Parathyroid adenoma (tissue), 2 donors: ENCODE measurements around the gene IFIH1.

Source experiments
- H2AFZ ChIP-seq: fragments of 300-600 bp; sonication (generic); one replicate; pipeline ENCODE4 v1.7.0; 2017; ENCODE audit warnings: antibody characterized with exemption, mild to moderate bottlenecking
- H3K27ac ChIP-seq: fragments of 300-600 bp; sonication (generic); one replicate; pipeline ENCODE4 v1.7.0; 2017
- H3K27me3 ChIP-seq: fragments of 300-600 bp; sonication (generic); one replicate; pipeline ENCODE4 v1.7.0; 2017; ENCODE audit warnings: low read length; ENCODE audit not compliant: control insufficient read depth, insufficient read depth
- H3K36me3 ChIP-seq: fragments of 300-600 bp; sonication (generic); one replicate; pipeline ENCODE4 v1.7.0; 2017; ENCODE audit warnings: low read length; ENCODE audit not compliant: control insufficient read depth, insufficient read depth
- H3K4me1 ChIP-seq: fragments of 300-600 bp; sonication (generic); one replicate; pipeline ENCODE4 v1.7.0; 2017; ENCODE audit warnings: control low read depth
- H3K4me2 ChIP-seq: fragments of 300-600 bp; sonication (generic); one replicate; pipeline ENCODE4 v1.7.0; 2017; ENCODE audit warnings: low read length
- H3K4me3 ChIP-seq: fragments of 300-600 bp; sonication (generic); one replicate; pipeline ENCODE4 v1.7.0; 2017; ENCODE audit warnings: low read depth, low read length
- H3K79me2 ChIP-seq: fragments of 300-600 bp; sonication (generic); one replicate; pipeline ENCODE4 v1.7.0; 2017; ENCODE audit warnings: control low read depth
- H3K9ac ChIP-seq: fragments of 300-600 bp; sonication (generic); one replicate; pipeline ENCODE4 v1.7.0; 2017; ENCODE audit warnings: mild to moderate bottlenecking
- H3K9me3 ChIP-seq: fragments of 300-600 bp; sonication (generic); one replicate; pipeline ENCODE4 v1.7.0; 2017; ENCODE audit warnings: low read length; ENCODE audit not compliant: control insufficient read depth
- CTCF ChIP-seq: fragments of 300-600 bp; sonication (generic); IDR thresholded peaks from one replicate; pipeline ENCODE4 v1.7.0; 2017; ENCODE audit warnings: antibody characterized with exemption, mild to moderate bottlenecking
- donor health status: primary hyperparathyroidism.

Gene IFIH1

DNA sequence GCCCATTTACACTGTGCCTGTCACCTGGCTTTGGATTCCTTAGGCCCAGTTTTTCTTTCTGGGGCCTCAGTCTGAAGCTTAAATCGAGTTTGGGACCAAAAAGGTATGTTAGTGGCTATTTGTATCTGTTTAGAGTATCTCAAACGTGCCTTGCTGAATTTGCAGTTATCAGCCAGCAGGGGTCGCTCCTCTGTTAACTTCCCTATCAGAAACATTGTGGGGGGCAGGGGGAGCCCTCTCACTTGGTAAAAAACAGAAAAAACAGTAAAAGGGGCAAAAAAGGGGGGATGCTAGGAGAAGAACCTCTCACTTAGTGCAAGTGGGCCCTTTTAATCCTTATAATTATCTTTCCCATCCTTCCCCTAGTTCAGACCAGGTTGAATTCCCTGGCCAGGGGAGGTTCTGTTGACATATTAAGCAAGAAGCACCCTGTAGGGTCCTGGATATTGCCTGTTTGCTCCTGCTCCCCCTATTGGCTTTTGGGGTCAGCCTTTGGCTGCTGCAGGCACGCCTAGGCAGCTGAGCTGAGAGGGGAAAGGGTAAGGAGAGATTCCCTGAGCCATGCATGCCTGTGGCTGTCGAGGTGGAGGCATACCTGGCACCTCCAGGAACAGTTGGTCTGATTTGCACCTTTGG is 8.8 kb upstream of the IFIH1 start:
- Histone ChIP-seq H3K4me1 (no peaks in the 10 kb centered on the region), H3K79me2 (no peaks in the 10 kb centered on the region), H3K36me3 (no peaks in the 10 kb centered on the region), H3K27me3 (no peaks in the 10 kb centered on the region), H3K9ac (no peak overlapping the region), H2AFZ (no peak overlapping the region), H3K27ac (no peak overlapping the region), H3K4me3 (no peak overlapping the region), H3K4me2 (no peak overlapping the region), H3K9me3 (no peaks in the 10 kb centered on the region)
- peak; percentile 24 for TF ChIP-seq CTCF

- Histone ChIP-seq H3K9ac (no peak overlapping the region), H3K4me1 (no peaks in the 10 kb centered on the region), H3K4me2 (no peak overlapping the region), H3K36me3 (no peaks in the 10 kb centered on the region), H3K9me3 (no peaks in the 10 kb centered on the region), H3K79me2 (no peaks in the 10 kb centered on the region), H3K27ac (no peak overlapping the region), H2AFZ (no peak overlapping the region), H3K4me3 (no peak overlapping the region), H3K27me3 (no peaks in the 10 kb centered on the region)
- no peak for TF ChIP-seq CTCF
Observed at GRCh38 chr2:162324953-162325352, 6.5 kb upstream of the IFIH1 start.

DNA sequence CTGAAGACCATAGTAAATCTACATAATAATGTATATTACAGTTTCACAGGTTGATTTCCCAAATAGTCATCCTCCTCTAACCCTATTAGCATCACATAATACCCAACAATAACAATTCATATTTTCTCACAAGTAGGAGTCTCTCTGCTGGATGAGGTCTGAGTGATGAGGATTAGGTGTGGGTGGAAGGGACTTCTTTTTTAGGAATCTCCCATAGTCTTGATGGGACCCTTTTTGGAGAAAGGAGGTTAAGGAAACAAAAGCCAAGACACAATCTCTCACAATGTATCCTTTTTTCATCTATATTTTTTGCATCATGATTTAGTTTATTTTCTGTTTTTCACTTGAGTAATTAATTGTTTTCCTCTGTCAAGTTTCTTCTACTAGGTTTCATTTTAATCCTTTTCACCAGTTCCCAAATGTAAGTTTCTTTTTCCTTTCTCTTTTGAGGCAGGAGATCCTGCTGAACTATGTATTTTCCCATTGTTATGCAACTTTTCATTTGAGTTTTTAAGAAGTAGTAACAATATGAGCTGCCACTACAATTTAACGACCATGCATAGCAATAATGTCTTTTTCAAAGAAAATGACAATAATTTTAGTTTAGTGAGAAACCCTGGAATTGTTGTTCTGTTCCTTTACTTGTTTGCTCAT is 2.5 kb upstream of the IFIH1 start:
- Histone ChIP-seq H3K27ac (no peak overlapping the region), H3K4me1 (peaks cover 3% of the 10 kb centered on the region)

GRCh38 chr2:162317861-162318327 is 590 bp downstream of the IFIH1 start:
- peak overlapping the region; percentile 73 for H3K4me2 ChIP-seq
- H3K79me2 ChIP-seq, result peaks cover 3% of the 10 kb centered on the region
- H3K36me3 ChIP-seq, result no peaks in the 10 kb centered on the region
- H3K9ac ChIP-seq, result no peak overlapping the region
- H2AFZ ChIP-seq, result peak overlapping the region; percentile 83
- no peaks in the 10 kb centered on the region for H3K27me3 ChIP-seq
- peak overlapping the region; percentile 79 for H3K27ac ChIP-seq
- no peaks in the 10 kb centered on the region for H3K9me3 ChIP-seq
- no peak for TF ChIP-seq CTCF
- peak overlapping the region; percentile 75 for H3K4me3 ChIP-seq
- peaks cover 3% of the 10 kb centered on the region for H3K4me1 ChIP-seq

More for the DNA sequence above, 2.5 kb upstream of the IFIH1 start:
- Histone ChIP-seq H3K9me3 (no peaks in the 10 kb centered on the region), H3K9ac (no peak overlapping the region), H2AFZ (no peak overlapping the region), H3K36me3 (no peaks in the 10 kb centered on the region), H3K4me2 (no peak overlapping the region), H3K27me3 (no peaks in the 10 kb centered on the region), H3K4me3 (no peak overlapping the region), H3K79me2 (peaks cover 3% of the 10 kb centered on the region)
- no peak for TF ChIP-seq CTCF
